ENCODE measurements around the gene NT5DC3.

NT5DC3 gene

DNA sequence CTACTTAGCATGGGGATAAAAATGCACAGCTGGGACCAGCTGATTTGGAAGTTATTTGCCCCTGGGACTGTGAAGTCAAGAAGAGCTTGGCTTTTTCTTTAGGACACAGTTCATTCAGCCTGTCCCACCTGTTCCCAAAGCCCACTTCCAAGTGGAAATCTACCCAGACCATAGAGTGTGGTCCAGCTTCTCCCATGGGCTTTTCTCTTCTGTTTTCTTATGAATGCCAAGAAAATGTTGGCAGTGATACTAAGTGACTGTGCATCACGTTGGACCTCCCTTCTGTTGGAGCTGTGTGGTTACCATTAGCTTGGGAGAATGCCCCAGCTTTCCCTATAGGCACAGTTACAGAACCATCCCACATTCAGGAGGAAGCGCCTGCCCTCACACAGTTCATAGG, 89.4 kb downstream of the NT5DC3 start:
- DNase-seq (ENCODE audit: low read depth in 2 of 2) = no peak

DNA sequence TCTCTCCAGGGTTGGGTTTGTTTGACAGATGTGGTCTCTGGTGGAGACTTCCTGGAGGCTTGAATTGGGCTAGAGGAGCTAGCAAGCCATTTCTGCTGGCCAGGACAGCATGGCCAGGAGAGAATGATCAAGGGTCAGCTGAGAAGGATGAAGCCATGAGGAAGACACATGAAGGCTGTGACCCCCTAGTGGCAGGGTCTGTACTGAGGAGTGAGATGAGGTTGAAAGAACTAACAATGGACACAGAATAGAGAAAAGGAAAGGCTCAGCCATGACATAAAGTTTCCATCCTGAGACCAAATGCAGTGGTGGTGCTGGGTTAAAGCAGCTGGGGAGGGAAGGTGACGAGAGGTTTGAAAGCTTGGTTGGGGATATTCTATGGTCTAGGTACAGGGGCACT, 89.9 kb downstream of the NT5DC3 start:
- DNase-seq (ENCODE audit: low read depth in 2 of 2) = no peak

DNA sequence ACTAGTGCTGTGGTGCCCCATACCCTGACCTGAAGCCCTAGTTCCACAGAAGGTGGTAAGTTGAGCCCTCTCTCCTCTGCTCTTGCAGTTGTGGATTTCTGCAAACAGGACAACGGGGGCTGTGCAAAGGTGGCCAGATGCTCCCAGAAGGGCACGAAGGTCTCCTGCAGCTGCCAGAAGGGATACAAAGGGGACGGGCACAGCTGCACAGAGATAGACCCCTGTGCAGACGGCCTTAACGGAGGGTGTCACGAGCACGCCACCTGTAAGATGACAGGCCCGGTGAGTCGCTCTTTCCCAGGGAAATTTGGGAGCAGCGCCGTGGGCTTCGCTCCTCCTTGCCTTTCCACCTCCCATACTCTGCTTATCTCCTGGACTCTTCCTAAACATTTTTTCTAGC, 92.2 kb downstream of the NT5DC3 start:
- DNase-seq (ENCODE audit: low read depth in 2 of 2) = no peak

DNA sequence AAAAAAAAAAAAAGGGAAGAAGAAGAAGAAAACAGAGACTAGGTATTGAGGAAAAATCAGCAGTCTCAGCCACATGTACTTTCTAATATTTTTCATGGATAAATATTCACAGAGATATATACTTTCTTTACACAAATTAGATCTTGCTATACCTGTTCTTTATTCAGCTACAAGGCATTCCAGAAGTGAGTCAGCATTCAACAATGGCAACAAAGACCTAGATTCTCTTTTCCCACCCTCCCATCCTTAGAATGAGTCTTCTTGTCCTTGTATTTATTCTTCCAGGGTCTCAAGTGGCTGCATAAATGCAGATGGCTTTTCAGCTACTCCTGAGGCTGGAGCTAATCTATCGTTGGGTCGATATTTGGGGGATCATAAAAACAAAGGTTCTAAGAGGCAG, 93.0 kb downstream of the NT5DC3 start:
- no peak for DNase-seq (ENCODE audit: low read depth in 2 of 2)

DNA sequence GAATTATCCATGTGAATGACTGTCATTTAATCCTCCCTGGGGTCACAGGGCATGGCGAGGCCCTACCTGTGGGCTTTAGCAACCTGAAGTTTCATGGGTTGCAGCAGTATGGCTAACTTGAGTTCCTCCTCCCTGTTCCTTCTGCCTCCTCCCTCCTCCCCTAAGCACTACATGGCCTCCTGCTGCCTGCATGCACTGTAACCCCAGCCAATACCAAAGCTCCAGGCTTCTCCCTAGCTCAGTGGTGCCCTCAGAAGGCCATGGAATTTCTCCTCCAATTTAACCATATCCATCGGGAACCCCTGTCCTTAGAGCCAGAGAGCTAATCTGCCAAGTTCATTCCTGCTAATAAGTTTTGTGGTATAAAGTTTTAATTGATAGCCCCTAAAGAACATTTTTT, 95.1 kb downstream of the NT5DC3 start:
- DNase-seq (ENCODE audit: low read depth in 2 of 2) = no peak

- DNase-seq (ENCODE audit: low read depth in 2 of 2) = no peak
Measured at GRCh38 chr12:103743788-103744187, 97.2 kb downstream of the NT5DC3 start.

GRCh38 chr12:103742349-103742932, 98.6 kb downstream of the NT5DC3 start:
- DNase-seq (ENCODE audit: low read depth in 2 of 2) = no peak

GRCh38 chr12:103737881-103738280, 103.2 kb downstream of the NT5DC3 start:
- no peak for DNase-seq (ENCODE audit: low read depth in 2 of 2)

GRCh38 chr12:103736572-103736971, 104.5 kb downstream of the NT5DC3 start:
- no peak for DNase-seq (ENCODE audit: low read depth in 2 of 2)

DNA sequence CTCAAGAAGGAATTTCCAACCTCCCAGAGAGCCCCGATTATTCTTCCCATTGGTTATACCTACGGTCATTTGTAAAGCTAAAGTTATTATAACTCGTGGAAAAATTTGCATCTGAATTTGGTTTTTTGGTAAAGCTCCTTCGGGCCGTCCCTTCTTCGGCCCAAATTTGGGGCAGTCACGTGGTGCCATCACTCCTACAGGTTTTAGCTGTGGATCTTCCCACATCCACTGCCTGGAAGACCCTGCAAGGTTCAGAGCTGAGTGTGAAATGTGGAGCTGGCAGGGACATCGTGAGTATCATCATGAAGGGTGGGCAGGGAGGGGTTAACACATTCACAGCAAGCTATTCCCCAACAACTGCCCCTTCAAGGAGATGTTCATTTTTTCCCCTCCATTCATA, 105.7 kb downstream of the NT5DC3 start:
- no peak for DNase-seq (ENCODE audit: low read depth in 2 of 2)

- no peak for DNase-seq (ENCODE audit: low read depth in 2 of 2)
Measured at GRCh38 chr12:103734863-103735262, 106.2 kb downstream of the NT5DC3 start.

DNA sequence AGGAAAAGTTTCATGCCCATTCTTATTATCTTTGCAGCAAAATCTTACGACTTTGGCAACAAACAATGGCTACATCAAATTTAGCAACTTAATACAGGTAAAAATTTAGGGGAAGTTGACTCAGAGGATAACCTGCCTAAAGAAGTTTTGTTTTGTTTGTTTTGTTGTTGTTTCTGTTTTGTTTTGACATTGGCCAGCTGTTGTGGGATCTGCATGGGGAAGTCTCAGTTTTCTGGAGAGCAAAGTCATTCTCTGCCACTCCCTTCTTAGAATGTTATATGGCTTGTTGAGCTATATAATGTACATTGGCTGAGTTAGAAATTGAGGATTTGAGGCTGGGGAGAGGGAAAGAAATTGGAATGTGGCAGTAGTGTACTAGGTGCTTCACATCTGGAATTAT, 109.5 kb downstream of the NT5DC3 start:
- no peak for DNase-seq (ENCODE audit: low read depth in 2 of 2)

- no peak for DNase-seq (ENCODE audit: low read depth in 2 of 2)
Measured at GRCh38 chr12:103729499-103729898, 111.5 kb downstream of the NT5DC3 start.

DNA sequence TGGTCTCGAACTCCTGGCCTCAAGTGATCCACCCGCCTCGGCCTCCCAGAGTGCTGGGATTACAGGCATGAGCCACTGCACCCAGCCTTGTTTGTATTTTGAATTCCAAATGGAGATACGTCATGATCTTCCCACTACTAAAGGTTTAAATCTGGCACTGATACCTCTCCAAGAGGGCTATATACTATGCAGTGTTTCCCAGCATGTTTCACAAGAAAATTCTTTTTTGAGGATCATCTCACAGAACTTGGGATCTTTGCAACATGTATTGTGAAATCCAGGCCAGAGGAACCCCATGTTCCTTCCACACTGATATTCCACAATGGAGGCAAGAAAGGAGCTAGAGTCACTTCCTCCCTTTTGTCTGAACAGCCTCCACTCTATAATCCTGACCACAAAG, 112.7 kb downstream of the NT5DC3 start:
- no peak for DNase-seq (ENCODE audit: low read depth in 2 of 2)

GRCh38 chr12:103727638-103728037, 113.4 kb downstream of the NT5DC3 start:
- no peak for DNase-seq (ENCODE audit: low read depth in 2 of 2)

DNA sequence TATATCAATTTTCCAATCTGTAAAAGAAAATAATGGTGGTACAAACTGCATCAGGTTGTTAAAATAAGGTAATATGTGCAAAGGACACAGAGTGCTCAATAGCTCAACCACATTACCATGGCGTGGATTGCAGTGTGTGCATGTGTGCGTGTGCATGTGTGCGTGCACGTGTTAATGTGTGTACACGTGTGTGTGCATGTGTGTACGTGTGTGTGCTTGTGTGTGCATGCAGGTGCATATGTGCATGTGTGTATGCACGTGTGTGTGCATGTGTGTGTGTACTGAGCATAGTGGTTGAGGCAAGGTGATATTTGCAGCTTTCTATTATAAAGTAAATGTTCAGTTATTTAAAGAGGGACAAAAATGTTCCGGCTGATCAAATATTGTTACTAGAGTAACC, 115.6 kb downstream of the NT5DC3 start:
- no peak for DNase-seq (ENCODE audit: low read depth in 2 of 2)

All from activated CD8-positive, alpha-beta memory T cell treated with anti-CD3 and anti-CD28 coated beads for 4 hours (primary cell).